ENCODE results near the gene ACE. TPM values are rescaled to one million over a fixed set of nuclear protein-coding genes. Genes with fewer than 3 reads are reported as not detected.
"Not testable (repeated sequence)": the region's sequence is repeated elsewhere in the genome, so short reads cannot be mapped to it uniquely, and the experiment has no call there.

Gene ACE
- total RNA-seq, 1 donor from 2014 or later, result 72.6 TPM

DNA sequence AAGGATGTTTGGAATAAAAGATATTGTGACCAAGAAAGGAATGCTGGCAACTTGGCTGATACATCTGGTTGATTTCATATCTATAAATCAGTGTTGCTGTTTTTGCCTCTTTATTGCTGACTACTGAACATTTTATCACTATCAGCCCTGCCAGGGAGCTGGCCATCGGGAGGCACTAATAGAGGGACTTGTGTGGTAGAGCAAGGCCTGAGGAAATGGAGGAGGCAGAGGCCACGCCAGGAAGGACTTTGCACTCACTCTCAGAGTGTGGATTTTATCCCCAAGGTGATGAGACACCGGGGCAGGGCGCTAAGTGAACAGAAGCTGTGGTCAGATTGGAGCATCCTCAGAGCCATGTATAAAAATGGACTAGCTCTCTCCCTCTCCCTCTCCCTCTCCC is 21.4 kb upstream of the ACE start:
- Histone ChIP-seq H3K27me3 (no peaks in the 10 kb centered on the region), H3K4me3 (no peak overlapping the region), H3K4me1 (no peaks in the 10 kb centered on the region), H3K9me3 (no peaks in the 10 kb centered on the region), H3K27ac (no peak overlapping the region), H3K36me3 (no peaks in the 10 kb centered on the region)
- intact Hi-C loops (cut with DNase I), result no loop called here
- TF ChIP-seq, protein P1, sequence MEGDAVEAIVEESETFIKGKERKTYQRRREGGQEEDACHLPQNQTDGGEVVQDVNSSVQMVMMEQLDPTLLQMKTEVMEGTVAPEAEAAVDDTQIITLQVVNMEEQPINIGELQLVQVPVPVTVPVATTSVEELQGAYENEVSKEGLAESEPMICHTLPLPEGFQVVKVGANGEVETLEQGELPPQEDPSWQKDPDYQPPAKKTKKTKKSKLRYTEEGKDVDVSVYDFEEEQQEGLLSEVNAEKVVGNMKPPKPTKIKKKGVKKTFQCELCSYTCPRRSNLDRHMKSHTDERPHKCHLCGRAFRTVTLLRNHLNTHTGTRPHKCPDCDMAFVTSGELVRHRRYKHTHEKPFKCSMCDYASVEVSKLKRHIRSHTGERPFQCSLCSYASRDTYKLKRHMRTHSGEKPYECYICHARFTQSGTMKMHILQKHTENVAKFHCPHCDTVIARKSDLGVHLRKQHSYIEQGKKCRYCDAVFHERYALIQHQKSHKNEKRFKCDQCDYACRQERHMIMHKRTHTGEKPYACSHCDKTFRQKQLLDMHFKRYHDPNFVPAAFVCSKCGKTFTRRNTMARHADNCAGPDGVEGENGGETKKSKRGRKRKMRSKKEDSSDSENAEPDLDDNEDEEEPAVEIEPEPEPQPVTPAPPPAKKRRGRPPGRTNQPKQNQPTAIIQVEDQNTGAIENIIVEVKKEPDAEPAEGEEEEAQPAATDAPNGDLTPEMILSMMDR (IDR thresholded peaks at IDR 0.05), result no peak
- DNase-seq (ENCODE audit: low spot score in 2 of 2), result peak in 1 of 2 donors; percentile 60

DNA sequence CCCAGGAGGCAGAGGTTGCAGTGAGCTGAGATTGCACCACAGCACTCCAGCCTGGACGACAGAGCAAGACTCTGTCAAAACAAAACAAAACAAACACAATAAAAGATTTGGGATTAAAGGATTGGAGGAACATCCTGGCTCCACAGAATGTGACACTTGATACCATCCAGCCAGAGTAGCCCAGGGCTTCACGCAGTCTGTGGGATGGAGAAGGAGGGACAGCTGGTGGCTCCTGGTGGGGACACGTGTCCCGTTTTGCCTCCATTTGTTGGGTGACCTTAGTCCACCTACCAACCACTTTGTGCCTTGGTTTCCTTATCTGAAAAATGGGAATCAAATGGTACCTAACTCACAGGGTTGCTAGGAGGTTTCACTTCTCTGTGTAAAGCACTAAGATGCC is 18.4 kb upstream of the ACE start:
- Histone ChIP-seq H3K4me3 (no peak overlapping the region), H3K4me1 (no peaks in the 10 kb centered on the region), H3K27ac (no peak overlapping the region), H3K36me3 (no peaks in the 10 kb centered on the region), H3K27me3 (no peaks in the 10 kb centered on the region), H3K9me3 (no peaks in the 10 kb centered on the region)
- DNase-seq (ENCODE audit: low spot score in 2 of 2), result no peak
- TF ChIP-seq, protein P1 (IDR thresholded peaks at IDR 0.05), result no peak
- intact Hi-C loops (cut with DNase I), result no loop called here

DNA sequence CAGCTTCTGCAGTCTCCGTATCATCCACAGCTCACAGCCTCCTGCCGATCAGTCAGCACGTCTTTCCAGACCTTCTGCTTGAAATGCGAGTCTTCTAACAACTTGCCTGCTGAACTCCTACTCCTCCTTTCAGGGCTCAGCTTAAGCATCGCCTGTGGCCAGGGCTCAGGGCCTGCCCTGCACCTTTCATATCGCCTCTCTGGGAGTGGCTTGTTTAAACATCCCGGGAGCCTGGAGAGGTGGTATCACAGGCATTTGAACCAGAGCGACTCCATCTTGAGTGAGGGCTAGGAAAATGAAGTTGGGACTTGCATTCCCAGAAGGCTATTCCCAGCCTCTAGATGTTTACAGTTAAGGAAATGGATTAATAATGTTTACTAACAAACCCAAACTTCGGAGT is 16.8 kb upstream of the ACE start:
- no peak for DNase-seq (ENCODE audit: low spot score in 2 of 2)
- intact Hi-C loops (cut with DNase I), result no loop called here
- Histone ChIP-seq H3K27ac (no peak overlapping the region), H3K4me3 (no peak overlapping the region), H3K27me3 (no peaks in the 10 kb centered on the region), H3K36me3 (no peaks in the 10 kb centered on the region), H3K9me3 (no peaks in the 10 kb centered on the region), H3K4me1 (no peaks in the 10 kb centered on the region)
- TF ChIP-seq, protein P1 (IDR thresholded peaks at IDR 0.05), result no peak

DNA sequence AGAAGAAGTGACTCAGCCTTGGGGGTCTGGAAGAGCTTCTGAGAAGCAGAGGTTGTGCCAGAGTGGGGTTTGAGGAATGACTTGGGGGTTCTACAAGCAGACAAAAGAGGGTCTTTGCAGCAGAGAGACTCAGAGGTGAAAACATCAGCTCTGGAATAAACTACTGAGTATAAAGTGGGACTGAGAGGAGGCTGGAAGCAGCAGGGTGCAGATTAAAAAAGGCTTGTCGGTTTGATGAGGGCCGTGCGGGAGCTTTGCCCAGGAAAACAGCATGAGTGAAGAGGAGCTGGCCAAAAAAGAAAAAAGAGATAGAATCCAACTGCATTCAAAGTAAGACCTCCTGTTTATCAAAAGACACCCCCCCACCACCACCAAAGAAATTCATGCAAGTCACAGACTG is 13.1 kb upstream of the ACE start:
- no peak for DNase-seq (ENCODE audit: low spot score in 2 of 2)
- intact Hi-C loops (cut with DNase I), result no loop called here
- TF ChIP-seq, protein P1 (IDR thresholded peaks at IDR 0.05), result no peak
- H3K27ac ChIP-seq, result no peak overlapping the region
- no peak overlapping the region for H3K4me3 ChIP-seq
- H3K27me3 ChIP-seq, result no peaks in the 10 kb centered on the region
- no peaks in the 10 kb centered on the region for H3K9me3 ChIP-seq
- no peaks in the 10 kb centered on the region for H3K36me3 ChIP-seq
- H3K4me1 ChIP-seq, result no peaks in the 10 kb centered on the region

DNA sequence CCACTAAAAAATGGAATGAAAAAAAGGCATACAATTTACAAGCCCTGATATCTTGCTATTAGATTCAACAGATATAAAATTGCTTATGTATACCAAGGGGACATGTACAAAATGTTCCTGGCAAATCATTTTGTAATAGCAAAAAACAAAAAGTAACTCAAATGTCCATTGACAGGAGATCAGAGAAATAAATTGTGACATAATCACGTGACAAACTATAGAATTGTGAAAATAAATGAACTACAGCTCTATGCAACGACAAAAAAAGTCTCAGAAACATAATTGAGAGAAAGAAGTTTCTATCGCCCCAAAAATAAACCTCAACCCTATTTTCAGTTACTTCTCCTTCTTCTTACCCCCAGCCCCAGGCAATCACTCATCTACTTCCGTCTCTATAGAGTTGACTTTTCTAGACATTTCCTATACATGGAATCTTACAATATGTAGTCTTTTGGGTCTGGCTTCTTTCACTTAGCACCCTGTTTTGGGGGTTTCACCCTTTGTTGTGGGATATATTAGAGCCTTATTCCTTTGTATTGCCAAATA is 12.1 kb upstream of the ACE start:
- Histone ChIP-seq H3K4me1 (no peaks in the 10 kb centered on the region), H3K4me3 (no peak overlapping the region), H3K27ac (no peak overlapping the region), H3K36me3 (no peaks in the 10 kb centered on the region), H3K9me3 (no peaks in the 10 kb centered on the region), H3K27me3 (no peaks in the 10 kb centered on the region)
- TF ChIP-seq, protein P1 (IDR thresholded peaks at IDR 0.05), result no peak
- intact Hi-C loops (cut with DNase I), result no loop called here
- DNase-seq (ENCODE audit: low spot score in 2 of 2), result no peak

DNA sequence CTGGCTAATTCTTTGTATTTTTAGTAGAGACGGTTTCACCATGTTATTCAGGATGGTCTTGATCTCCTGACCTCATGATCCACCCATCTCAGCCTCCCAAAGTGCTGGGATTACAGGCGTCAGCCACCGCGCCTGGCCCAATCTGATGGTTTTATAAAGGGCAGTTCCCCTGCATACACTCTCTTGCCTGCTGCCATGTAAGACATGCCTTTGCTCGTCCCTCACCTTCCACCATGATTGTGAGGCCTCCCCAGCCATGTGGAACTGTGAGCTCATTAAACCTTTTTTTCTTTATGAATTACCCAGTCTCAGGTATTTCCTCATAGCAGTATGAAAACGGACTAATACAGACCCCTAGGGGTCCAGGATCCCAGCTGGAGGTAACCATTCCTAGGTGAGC is 8.8 kb upstream of the ACE start:
- H3K4me1 ChIP-seq; H3K36me3 ChIP-seq; H3K4me3 ChIP-seq; H3K9me3 ChIP-seq; intact Hi-C loops (cut with DNase I); H3K27me3 ChIP-seq; DNase-seq (ENCODE audit: low spot score in 2 of 2); H3K27ac ChIP-seq: not testable (repeated sequence)

Measured in ascending aorta (tissue), 2 donors.